Left ventricle myocardium superior (tissue), 1 donor: ENCODE results near the gene KCNK15. TPM values are rescaled to one million over a fixed set of nuclear protein-coding genes. Genes with fewer than 3 reads are reported as not detected.

Source experiments
- ATAC-seq: fragments of 200-7000 bp; cut with Tn5 transposase; one replicate; pipeline ENCODE4 v1.9.1; 2020; ENCODE audit warnings: mild to moderate bottlenecking, moderate library complexity
- DNase-seq: peaks from one replicate; pipeline ENCODE4 v3.0.0-alpha.2; 2020
- intact Hi-C: fragments of 100-400 bp; cut with micrococcal nuclease; formaldehyde crosslinking; loops from one replicate; pipeline ENCODE4 v1.11.0; 2022
- total RNA-seq: library from RNA; stranded (reverse); fragmentation: NEBNext Ultra II Directional; extraction: Animal tissue kit (Norgen Biotek cat#: 25700); gene quantifications from one replicate; pipeline ENCODE4 v1.2.1, GENCODE V29; 2021
- donor health status: DM: no; HTN: yes; CAD: no; lungs with severe emphysema.

Gene KCNK15
- total RNA-seq, 1 donor from 2014 or later, result 0.25 TPM

DNA sequence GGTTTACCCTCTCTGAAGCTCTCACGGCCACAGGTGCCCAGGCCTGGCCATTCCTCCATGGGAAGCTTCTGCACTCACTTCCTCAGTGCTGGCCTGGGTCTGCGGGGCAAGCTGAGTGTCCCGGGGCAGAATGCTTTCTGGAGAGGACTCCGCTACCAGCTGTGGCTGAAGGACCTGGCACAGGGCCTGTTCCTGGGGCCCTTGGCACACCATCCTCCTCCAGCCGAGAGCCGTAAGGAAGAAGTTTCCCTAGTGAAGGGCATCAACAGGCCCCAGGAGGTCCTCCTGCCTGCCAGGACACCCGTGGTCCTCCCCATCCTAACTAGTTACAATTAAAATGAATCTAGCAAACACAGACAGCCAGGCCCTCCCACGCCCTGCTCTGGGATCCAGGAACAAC is 14.0 kb upstream of the KCNK15 start:
- peak; percentile 66 for DNase-seq
- intact Hi-C loops, result loop anchor here (2.0 kb wide), 1 partner anchor 47 kb away; no protein-coding TSS in a partner anchor
- peak; percentile 17 for ATAC-seq

GRCh38 chr20:44732327-44732726 is 13.3 kb upstream of the KCNK15 start:
- ATAC-seq, result no peak
- DNase-seq, result no peak
- intact Hi-C loops, result loop anchor here (2.0 kb wide), 1 partner anchor 48 kb away; no protein-coding TSS in a partner anchor

- peak; percentile 80 for DNase-seq
- ATAC-seq, result peak; percentile 51
- intact Hi-C loops, result loop anchor here (2.0 kb wide), 1 partner anchor 49 kb away; no protein-coding TSS in a partner anchor
Observed at GRCh38 chr20:44733341-44734069, 12.2 kb upstream of the KCNK15 start.

GRCh38 chr20:44734938-44735337 is 10.7 kb upstream of the KCNK15 start:
- ATAC-seq, result no peak
- no peak for DNase-seq
- intact Hi-C loops, result no loop called here

DNA sequence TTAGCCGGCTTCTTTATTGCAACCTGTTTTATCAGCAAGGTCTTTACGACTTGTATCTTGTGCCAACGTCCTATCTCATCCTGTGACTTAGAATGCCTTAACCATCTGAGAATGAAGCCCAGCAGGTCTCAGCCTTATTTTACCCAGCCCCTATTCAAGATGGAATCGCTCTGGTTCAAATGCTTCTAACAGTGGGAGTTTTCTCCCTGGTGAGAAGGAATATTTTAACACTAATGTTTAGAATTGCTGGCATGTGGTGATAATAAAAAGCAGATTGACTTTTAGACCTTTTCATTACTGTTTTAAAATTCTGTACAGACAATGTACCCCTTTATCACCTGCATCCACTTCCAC is 9.9 kb upstream of the KCNK15 start:
- ATAC-seq (no peak), DNase-seq (no peak)
- intact Hi-C loops, result no loop called here

- intact Hi-C loops, result no loop called here
- DNase-seq (no peak), ATAC-seq (peak; percentile 65)
Observed at GRCh38 chr20:44736170-44737021, 9.3 kb upstream of the KCNK15 start.

GRCh38 chr20:44737116-44737515 is 8.5 kb upstream of the KCNK15 start:
- DNase-seq, result no peak
- ATAC-seq, result no peak
- intact Hi-C loops, result no loop called here

DNA sequence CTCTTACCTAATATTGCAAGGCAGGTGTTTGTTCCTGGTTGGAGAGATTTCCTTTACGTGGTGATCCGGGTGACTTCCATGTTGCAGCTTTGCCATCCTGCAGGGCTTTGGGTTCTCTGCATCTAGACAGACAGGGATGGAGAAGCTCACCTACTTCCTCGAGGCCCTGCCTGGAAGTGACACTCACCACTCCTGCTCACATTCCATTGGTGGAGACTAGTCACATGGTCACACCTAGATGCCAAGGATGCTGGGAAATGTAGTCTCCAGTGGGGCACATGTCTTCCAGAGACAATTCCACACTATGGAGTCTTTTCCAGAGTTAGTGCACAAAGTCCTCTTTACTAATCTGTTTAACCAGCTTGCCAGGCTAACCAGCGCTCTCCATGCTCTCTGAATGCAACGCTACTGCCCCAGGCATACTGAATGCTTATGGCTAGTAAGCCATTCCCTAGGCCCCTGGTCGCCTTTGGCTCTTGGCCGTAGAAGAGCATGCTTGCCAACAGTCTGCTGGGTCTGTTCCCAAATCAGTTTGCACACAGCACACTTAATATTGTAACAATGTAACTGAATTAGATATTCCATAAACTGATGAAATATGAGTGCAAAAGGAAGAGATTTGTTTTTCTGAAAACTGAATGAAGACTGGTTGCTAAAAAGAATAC is 6.7 kb upstream of the KCNK15 start:
- ATAC-seq (peak; percentile 69), DNase-seq (peak; percentile 47)
- intact Hi-C loops, result no loop called here

- DNase-seq, result no peak
- intact Hi-C loops, result no loop called here
Observed at GRCh38 chr20:44739942-44740341, 5.7 kb upstream of the KCNK15 start.

DNA sequence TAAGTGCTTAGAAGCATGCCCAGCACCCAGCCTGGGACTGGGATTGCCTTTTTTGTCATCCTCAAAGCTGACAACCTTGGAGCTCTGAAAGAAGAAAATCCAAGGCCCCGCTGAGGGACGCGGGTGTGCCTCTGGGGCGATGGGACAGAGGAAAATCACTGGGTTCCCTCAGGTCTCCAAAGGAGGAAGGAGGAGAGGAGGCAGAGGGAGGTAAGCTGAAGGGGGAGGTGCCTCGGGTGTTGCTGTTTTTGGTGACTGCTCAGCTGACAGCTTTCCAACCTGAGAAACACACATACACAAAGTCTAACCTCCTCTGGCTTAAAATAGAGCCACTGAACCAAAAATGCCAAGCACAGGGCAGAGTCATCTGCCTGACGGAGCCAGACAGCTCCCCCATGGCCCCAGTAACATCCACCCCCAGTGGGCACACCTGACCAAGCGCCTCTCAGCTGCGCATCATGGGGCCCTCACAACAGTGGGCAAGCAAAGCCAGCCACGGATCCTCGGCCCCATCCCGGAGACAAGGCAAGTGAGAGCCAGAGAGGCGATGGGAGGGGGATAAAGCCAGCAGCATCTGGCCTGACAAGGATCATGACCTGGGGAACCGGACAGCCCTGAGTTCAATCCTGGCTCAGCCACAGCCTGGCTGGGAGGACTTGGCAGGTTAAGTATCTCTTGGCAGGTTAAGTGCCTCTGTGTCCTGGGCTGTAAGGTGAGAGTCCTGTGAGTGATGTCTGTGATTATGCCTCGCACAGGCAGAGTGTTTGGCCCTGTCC is 3.2 kb upstream of the KCNK15 start:
- intact Hi-C loops, result no loop called here
- peak; percentile 34 for ATAC-seq
- DNase-seq, result no peak

More at GRCh38 chr20:44739942-44740341, 5.7 kb upstream of the KCNK15 start:
- ATAC-seq, result no peak

DNA sequence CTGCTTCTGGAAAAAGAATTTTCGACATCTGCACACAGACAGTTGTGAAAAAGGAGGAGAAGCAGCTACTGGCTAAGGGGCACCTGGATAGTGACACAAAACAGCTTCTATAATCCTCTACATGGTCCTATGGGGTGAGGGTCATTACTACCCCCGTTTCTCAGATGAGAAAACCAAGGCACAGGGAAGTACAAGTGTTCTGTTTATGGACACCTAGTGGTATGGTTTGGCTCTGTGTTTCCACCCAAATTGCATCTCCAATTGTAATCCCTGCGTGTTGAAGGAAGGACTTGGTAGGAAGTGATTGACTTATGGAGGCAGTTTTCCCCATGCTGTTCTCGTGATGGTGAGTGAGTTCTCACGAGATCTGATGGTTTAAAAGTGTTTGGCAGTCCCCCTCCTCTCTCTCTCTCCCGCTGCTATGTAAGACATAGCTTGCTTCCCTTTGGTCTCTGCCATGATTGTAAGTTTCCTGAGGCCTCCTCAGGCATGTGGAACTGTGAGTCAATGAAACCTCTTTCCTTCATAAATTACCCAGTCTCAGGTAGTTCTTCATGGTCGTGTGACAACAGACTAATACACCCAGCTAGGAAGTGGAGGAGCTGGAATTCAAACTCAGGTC is 2.5 kb upstream of the KCNK15 start:
- intact Hi-C loops, result no loop called here
- no peak for ATAC-seq
- no peak for DNase-seq

DNA sequence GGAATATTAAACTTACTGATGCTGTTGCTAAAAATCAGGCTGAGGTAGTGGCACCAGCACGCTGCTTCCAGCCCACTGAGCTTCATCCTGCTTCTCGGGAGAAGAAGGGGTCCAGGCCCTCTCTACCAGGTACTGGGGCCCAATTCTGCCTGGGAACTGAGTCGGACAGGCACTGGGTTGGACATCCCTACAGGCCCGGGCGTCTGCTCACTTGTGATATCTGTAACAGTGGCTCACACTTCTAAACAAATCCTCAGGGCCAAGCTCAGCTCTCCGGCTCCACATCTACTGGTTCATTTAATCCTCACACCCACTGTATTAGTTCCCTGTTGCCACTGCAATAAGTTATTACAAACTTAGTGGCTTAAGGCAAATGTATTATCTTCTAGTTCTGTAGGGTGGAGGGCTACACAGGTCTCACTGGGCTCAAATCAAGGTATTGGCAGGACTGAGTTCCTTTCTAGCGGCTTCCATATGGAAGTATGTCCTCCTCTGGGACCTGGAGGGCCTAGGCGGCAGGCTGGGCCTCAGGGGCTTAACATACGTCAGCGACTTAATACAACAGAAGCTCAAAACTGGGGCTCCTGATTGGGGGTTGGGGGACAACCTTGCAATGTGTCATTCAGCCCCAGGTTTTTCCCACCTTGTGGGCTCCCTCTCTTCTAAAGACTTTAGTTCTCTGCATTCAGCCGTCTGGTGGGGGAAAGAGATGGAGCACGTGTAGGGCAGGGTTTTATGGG is 1.6 kb upstream of the KCNK15 start:
- DNase-seq (no peak), ATAC-seq (no peak)
- intact Hi-C loops, result no loop called here

DNA sequence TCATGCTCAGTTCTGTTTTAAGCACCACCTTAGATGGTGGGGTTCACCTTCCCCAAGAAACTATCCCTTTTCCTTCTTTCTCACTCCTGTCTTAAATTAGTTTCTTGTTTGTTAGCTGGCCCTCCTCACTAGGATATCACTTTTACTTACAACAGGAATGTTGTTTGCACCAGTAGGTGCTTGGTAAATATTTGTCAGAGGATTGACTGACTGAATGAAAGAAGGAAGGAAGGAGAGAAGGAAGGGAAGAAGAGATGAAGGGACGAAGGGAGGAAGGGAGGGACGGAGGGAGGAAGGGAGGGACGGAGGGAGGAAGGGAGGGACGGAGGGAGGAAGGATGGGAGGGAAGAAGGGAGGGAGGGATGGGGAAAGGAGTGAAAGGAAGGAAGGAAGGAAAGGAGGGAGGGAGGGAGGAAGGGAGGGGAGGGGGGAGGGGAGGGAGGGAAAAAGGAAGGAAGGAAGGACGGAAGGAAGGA is 505 bp upstream of the KCNK15 start:
- intact Hi-C loops, result loop anchor here (5.0 kb wide), 1 partner anchor 122 kb away; no protein-coding TSS in a partner anchor
- DNase-seq (no peak), ATAC-seq (peak; percentile 3)

DNA sequence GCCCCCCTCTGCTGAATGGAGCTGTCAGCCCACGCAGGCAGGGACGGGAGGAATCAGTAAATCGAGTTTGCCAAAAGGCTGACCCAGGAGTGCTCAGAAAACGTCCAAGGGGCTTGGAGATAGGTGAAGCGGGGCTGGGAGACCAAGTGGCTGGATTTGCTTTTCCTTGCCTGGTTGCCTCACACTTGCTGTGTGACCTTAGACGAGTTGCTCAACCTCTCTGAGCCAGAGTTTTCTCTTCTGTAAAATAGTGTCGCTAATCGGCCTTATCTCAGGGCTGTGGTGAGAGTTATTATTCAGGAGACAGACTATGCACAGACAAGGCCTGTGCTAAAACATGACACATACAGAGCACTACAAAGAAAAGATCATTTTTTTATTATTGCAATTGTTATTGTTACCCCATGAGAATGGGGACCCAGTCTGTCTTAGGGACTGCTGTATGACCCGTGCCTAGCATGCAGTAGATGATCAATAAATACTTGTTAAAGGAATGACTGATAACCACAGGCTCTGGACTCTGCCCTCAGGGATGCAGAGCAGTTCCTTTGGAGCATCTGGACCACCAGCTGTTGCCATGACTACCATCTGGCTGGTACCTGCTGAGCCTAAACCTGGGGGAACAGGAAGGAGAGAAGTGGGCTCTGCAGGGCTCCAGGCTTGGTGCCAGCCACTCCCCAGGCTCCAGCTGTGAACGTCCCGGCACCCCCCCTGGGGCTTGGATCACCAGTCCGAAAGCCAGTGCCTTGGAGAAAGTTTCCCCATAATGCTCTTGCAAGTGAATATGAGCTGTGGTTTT is 901 bp downstream of the KCNK15 start:
- DNase-seq (no peak), ATAC-seq (no peak)

GRCh38 chr20:44747166-44748004 is 1.7 kb downstream of the KCNK15 start:
- intact Hi-C loops, result loop anchor here (5.0 kb wide), 1 partner anchor 120 kb away; no protein-coding TSS in a partner anchor
- peak; percentile 71 for DNase-seq
- ATAC-seq, result peak; percentile 49

More for the DNA sequence above, 901 bp downstream of the KCNK15 start:
- intact Hi-C loops, result loop anchor here (5.0 kb wide), 1 partner anchor 121 kb away; no protein-coding TSS in a partner anchor

GRCh38 chr20:44748005-44748370 is 2.3 kb downstream of the KCNK15 start:
- intact Hi-C loops, result loop anchor here (5.0 kb wide), 1 partner anchor 119 kb away; no protein-coding TSS in a partner anchor

More at GRCh38 chr20:44748005-44748370, 2.3 kb downstream of the KCNK15 start:
- DNase-seq (no peak), ATAC-seq (no peak)
